Breast epithelium (tissue), 3 donors: ENCODE data around the gene PRR14L.

Experiments
- CTCF ChIP-seq, 3 donors: fragments of 450-650 bp; IDR thresholded peaks; one replicate each; pipeline ENCODE4 v1.5.1; 2016 to 2017; ENCODE audit warnings: antibody characterized with exemption in 3 of 3, mild to moderate bottlenecking in 3 of 3, moderate library complexity in 3 of 3
- POLR2A ChIP-seq: fragments of 450-650 bp; IDR thresholded peaks from one replicate; pipeline ENCODE4 v1.6.1; 2016; ENCODE audit warnings: antibody characterized with exemption, mild to moderate bottlenecking, moderate library complexity
- POLR2AphosphoS5 ChIP-seq, 3 donors: sonication (generic); formaldehyde crosslinking; IDR thresholded peaks; one replicate each; pipeline ENCODE4 v1.6.1; 2017; ENCODE audit warnings: antibody characterized with exemption in 3 of 3

- TF ChIP-seq CTCF (IDR thresholded peaks at IDR 0.05) (no peak), POLR2A (no peak), POLR2AphosphoS5 (IDR thresholded peaks at IDR 0.05) (peak in 2 of 3 donors; percentile 43 to 48)
Measured at GRCh38 chr22:31676700-31677099, 73.2 kb downstream of the PRR14L start.
